Activated CD4-positive, alpha-beta T cell treated with anti-CD3 and anti-CD28 coated beads, Interleukin-2, amount 10 ng/mL, durations not matched to agents 24 days and 14 days (primary cell): ENCODE measurements around the gene TEX30. TPM values are rescaled to one million over a fixed set of nuclear protein-coding genes. Genes with fewer than 3 reads are reported as not detected.

Experiments
- DNase-seq: peaks from one replicate; pipeline ENCODE4 v3.0.0; 2022
- H3K27ac Mint-ChIP-seq: one replicate; pipeline ENCODE4 v1.8.0; 2022; ENCODE audit warnings: mild to moderate bottlenecking, mixed read lengths
- H3K27me3 Mint-ChIP-seq: one replicate; pipeline ENCODE4 v1.8.0; 2022; ENCODE audit warnings: mixed read lengths
- H3K36me3 Mint-ChIP-seq: one replicate; pipeline ENCODE4 v1.8.0; 2022; ENCODE audit warnings: low read depth, mild to moderate bottlenecking, mixed read lengths
- H3K4me1 Mint-ChIP-seq: one replicate; pipeline ENCODE4 v1.8.0; 2021; ENCODE audit warnings: mixed read lengths
- H3K4me3 Mint-ChIP-seq: one replicate; pipeline ENCODE4 v1.8.0; 2022; ENCODE audit warnings: mild to moderate bottlenecking, moderate library complexity, mixed read lengths
- H3K9me3 Mint-ChIP-seq: one replicate; pipeline ENCODE4 v1.8.0; 2021; ENCODE audit warnings: mixed read lengths
- intact Hi-C: fragments of 100-400 bp; cut with micrococcal nuclease; formaldehyde crosslinking; loops from one replicate; pipeline ENCODE4 v1.15.1; 2023
- total RNA-seq: library from RNA; stranded (reverse); gene quantifications from 2 replicates; pipeline ENCODE4 v1.2.3, GENCODE V29; 2022

TEX30 gene
- total RNA-seq, 1 donor from 2014 or later: 65.6 TPM

DNA sequence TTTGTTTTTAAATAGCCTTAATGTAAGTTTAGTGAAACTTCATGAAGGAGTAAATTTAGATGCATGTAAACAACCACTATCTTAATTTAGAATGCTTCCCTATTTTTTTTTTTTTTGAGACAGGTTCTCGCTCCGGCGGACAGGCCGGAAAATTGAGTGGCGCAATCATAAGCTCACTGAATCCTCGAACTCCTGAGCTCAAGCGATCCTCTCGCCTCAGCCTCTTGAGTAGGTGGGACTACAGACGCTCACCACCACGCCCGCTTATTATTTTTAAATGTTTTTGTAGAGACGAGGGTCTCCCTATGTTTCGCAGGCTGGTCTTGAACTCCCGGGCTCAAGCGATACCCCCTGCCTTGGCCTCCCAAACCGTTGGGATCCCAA, 1.6 kb downstream of the TEX30 start:
- Mint-ChIP-seq H3K27ac (no peak overlapping the region), H3K4me1 (peaks cover 48% of the 10 kb centered on the region), H3K9me3 (no peaks in the 10 kb centered on the region), H3K36me3 (peaks cover 33% of the 10 kb centered on the region), H3K4me3 (peak overlapping the region; percentile 87), H3K27me3 (no peaks in the 10 kb centered on the region)
- intact Hi-C loops: loop anchor here (10.0 kb wide), 1 partner anchor 377 kb away; no protein-coding TSS in a partner anchor
- no peak for DNase-seq

- peak overlapping the region; percentile 31 for H3K27ac Mint-ChIP-seq
Measured at GRCh38 chr13:102771298-102772041, 2.1 kb downstream of the TEX30 start.

GRCh38 chr13:102770435-102770834, 3.2 kb downstream of the TEX30 start:
- Mint-ChIP-seq H3K27me3 (no peaks in the 10 kb centered on the region), H3K4me3 (peak overlapping the region; percentile 45), H3K4me1 (peaks cover 42% of the 10 kb centered on the region), H3K9me3 (no peaks in the 10 kb centered on the region), H3K36me3 (peaks cover 37% of the 10 kb centered on the region), H3K27ac (peak overlapping the region; percentile 10)
- peak; percentile 48 for DNase-seq
- intact Hi-C loops: loop anchor here (10.0 kb wide), 1 partner anchor 376 kb away; no protein-coding TSS in a partner anchor

More at GRCh38 chr13:102771298-102772041, 2.1 kb downstream of the TEX30 start:
- no peaks in the 10 kb centered on the region for H3K9me3 Mint-ChIP-seq
- intact Hi-C loops: loop anchor here (10.0 kb wide), 1 partner anchor 377 kb away; no protein-coding TSS in a partner anchor
- DNase-seq: peak; percentile 57
- peaks cover 46% of the 10 kb centered on the region for H3K4me1 Mint-ChIP-seq
- peak overlapping the region; percentile 87 for H3K4me3 Mint-ChIP-seq
- no peaks in the 10 kb centered on the region for H3K27me3 Mint-ChIP-seq
- peaks cover 34% of the 10 kb centered on the region for H3K36me3 Mint-ChIP-seq

DNA sequence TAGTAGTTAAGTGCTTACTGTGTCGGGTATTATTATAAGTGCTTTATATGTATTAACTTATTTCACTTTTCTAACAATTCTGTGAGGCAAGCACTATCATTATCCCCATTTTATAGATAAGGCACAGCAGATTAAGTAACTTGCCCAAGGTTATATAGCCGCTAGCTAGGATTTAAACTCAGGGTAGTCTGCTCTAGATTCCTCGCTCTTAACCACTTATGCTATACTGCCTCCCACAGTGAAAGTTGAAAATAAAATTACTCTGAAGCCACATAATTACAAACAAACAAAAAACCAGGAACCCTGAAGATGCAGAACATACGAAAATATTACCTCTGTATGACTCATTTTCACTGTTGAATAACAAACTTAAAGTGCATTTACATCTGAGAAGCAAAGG, 3.9 kb downstream of the TEX30 start:
- Mint-ChIP-seq H3K4me1 (peaks cover 37% of the 10 kb centered on the region), H3K36me3 (peaks cover 37% of the 10 kb centered on the region)

GRCh38 chr13:102768909-102769308, 4.7 kb downstream of the TEX30 start:
- DNase-seq: no peak
- Mint-ChIP-seq H3K27me3 (no peaks in the 10 kb centered on the region), H3K36me3 (peaks cover 37% of the 10 kb centered on the region), H3K4me3 (no peak overlapping the region), H3K27ac (no peak overlapping the region), H3K4me1 (peaks cover 29% of the 10 kb centered on the region), H3K9me3 (no peaks in the 10 kb centered on the region)
- intact Hi-C loops: no loop called here

More for the DNA sequence above, 3.9 kb downstream of the TEX30 start:
- intact Hi-C loops: loop anchor here (10.0 kb wide), 1 partner anchor 375 kb away; no protein-coding TSS in a partner anchor
- no peak overlapping the region for H3K27ac Mint-ChIP-seq
- H3K9me3 Mint-ChIP-seq: no peaks in the 10 kb centered on the region
- no peak for DNase-seq
- no peak overlapping the region for H3K4me3 Mint-ChIP-seq
- H3K27me3 Mint-ChIP-seq: no peaks in the 10 kb centered on the region

DNA sequence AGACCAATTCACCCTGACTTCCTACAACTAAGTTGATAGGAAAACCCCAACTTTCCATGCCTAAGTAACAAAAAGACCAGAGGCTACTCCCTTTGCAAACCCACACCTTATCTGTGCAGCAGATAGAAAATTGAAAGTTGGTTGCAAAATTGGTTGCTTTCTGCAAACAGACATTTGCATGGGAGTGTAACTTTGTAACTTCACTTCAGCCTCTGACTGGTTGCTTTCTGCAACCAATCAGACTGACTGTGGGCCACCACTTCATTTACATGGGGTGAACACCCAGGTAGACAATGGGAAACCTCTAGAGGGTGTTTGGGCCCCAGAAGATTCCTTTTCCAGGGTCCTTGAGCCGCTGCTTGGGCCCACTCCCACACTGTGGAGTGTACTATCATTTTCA, 9.8 kb downstream of the TEX30 start:
- peaks cover 15% of the 10 kb centered on the region for H3K36me3 Mint-ChIP-seq
- H3K27ac Mint-ChIP-seq: no peak overlapping the region
- DNase-seq: no peak
- H3K27me3 Mint-ChIP-seq: no peaks in the 10 kb centered on the region
- no peaks in the 10 kb centered on the region for H3K9me3 Mint-ChIP-seq
- intact Hi-C loops: no loop called here
- H3K4me3 Mint-ChIP-seq: no peak overlapping the region
- no peaks in the 10 kb centered on the region for H3K4me1 Mint-ChIP-seq

- no peaks in the 10 kb centered on the region for H3K9me3 Mint-ChIP-seq
- H3K36me3 Mint-ChIP-seq: no peaks in the 10 kb centered on the region
- no peak overlapping the region for H3K4me3 Mint-ChIP-seq
- no peaks in the 10 kb centered on the region for H3K4me1 Mint-ChIP-seq
- no peak for DNase-seq
- no peaks in the 10 kb centered on the region for H3K27me3 Mint-ChIP-seq
- H3K27ac Mint-ChIP-seq: no peak overlapping the region
- intact Hi-C loops: no loop called here
Measured at GRCh38 chr13:102761071-102761470, 12.5 kb downstream of the TEX30 start.

DNA sequence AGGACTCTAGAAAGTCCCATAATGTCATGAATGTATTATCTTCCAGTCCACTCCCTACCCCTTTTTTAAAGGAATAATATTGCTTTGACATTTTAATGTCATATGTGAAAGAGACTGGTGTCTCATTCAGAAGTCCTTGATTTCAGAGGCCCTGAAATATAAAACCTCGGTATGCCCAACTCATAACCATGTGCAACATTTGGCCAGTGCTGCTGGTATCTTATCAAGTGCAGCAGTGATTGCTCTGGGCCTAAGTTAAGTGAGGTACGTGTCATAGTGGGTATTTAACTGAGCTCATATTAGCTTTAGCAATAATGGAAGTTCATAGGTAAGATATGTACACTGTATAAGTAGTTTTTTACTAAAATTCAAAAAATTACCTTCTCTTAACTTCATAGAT, 14.7 kb downstream of the TEX30 start:
- Mint-ChIP-seq H3K27me3 (no peaks in the 10 kb centered on the region), H3K4me3 (no peak overlapping the region), H3K4me1 (no peaks in the 10 kb centered on the region), H3K36me3 (no peaks in the 10 kb centered on the region), H3K27ac (no peak overlapping the region), H3K9me3 (no peaks in the 10 kb centered on the region)
- no peak for DNase-seq
- intact Hi-C loops: no loop called here

DNA sequence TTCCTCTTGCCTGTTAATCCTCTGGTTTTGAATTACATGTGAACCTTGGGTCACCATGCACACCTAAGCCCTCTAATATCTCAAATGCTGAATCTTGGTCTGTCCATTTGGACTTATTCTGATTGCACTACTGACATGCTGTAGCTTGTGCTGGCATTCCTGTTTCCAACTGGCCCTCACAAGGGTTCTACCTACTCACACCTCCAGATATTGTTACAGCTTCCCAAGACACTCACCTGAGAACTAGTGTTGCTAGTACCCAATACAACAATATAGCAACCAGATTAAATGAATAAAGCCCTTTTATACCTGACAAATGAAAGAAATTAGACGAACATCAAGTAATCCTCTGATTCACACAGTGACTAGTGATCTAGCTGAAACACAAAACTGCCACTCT, 16.6 kb downstream of the TEX30 start:
- H3K4me3 Mint-ChIP-seq: no peak overlapping the region
- no peaks in the 10 kb centered on the region for H3K9me3 Mint-ChIP-seq
- no peaks in the 10 kb centered on the region for H3K36me3 Mint-ChIP-seq
- no peaks in the 10 kb centered on the region for H3K27me3 Mint-ChIP-seq
- no peak overlapping the region for H3K27ac Mint-ChIP-seq
- DNase-seq: no peak
- intact Hi-C loops: no loop called here
- no peaks in the 10 kb centered on the region for H3K4me1 Mint-ChIP-seq

- H3K4me3 Mint-ChIP-seq: no peak overlapping the region
- H3K27ac Mint-ChIP-seq: no peak overlapping the region
- intact Hi-C loops: no loop called here
- H3K9me3 Mint-ChIP-seq: peaks cover 13% of the 10 kb centered on the region
- peaks cover 20% of the 10 kb centered on the region for H3K27me3 Mint-ChIP-seq
- DNase-seq: no peak
- no peaks in the 10 kb centered on the region for H3K4me1 Mint-ChIP-seq
- H3K36me3 Mint-ChIP-seq: peaks cover 1% of the 10 kb centered on the region
Measured at GRCh38 chr13:102751886-102752285, 21.7 kb downstream of the TEX30 start.

GRCh38 chr13:102742506-102742905, 31.1 kb downstream of the TEX30 start:
- Mint-ChIP-seq H3K9me3 (peaks cover 18% of the 10 kb centered on the region), H3K27me3 (peaks cover 49% of the 10 kb centered on the region), H3K4me3 (no peak overlapping the region), H3K27ac (no peak overlapping the region), H3K4me1 (no peaks in the 10 kb centered on the region), H3K36me3 (no peaks in the 10 kb centered on the region)
- intact Hi-C loops: no loop called here
- no peak for DNase-seq

GRCh38 chr13:102742101-102742500, 31.5 kb downstream of the TEX30 start:
- Mint-ChIP-seq H3K36me3 (no peaks in the 10 kb centered on the region), H3K9me3 (peaks cover 17% of the 10 kb centered on the region), H3K4me3 (no peak overlapping the region), H3K27me3 (peaks cover 48% of the 10 kb centered on the region), H3K4me1 (no peaks in the 10 kb centered on the region), H3K27ac (no peak overlapping the region)
- no peak for DNase-seq
- intact Hi-C loops: no loop called here

- Mint-ChIP-seq H3K4me3 (no peak overlapping the region), H3K27me3 (peaks cover 30% of the 10 kb centered on the region), H3K36me3 (no peaks in the 10 kb centered on the region), H3K27ac (no peak overlapping the region), H3K4me1 (peaks cover 3% of the 10 kb centered on the region), H3K9me3 (no peaks in the 10 kb centered on the region)
- no peak for DNase-seq
- intact Hi-C loops: no loop called here
Measured at GRCh38 chr13:102729560-102730270, 43.9 kb downstream of the TEX30 start.

DNA sequence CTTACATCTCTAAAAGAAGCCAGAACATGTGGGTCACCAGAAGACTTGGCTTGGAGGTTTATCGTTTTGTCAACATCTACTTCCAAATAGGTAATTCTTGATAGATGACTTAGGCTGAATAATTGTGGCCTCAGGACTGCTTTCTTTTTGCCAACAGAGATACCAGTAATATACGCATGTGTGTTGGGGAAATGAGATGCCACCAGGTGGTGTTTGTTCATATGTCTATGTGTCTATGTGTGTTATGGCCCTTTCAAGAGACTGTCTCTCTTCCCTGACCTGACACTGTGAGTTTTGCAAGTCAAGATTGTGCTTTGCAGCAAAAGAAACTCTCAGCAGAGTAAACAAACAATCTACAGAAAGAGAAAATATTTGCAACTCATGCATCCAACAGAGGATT, 47.2 kb downstream of the TEX30 start:
- intact Hi-C loops: loop anchor here (1.0 kb wide), 2 partner anchors 74 to 121 kb away; no protein-coding TSS in a partner anchor

More for the DNA sequence above, 47.2 kb downstream of the TEX30 start:
- DNase-seq: peak; percentile 72
- Mint-ChIP-seq H3K4me1 (peaks cover 3% of the 10 kb centered on the region), H3K27me3 (peaks cover 36% of the 10 kb centered on the region), H3K4me3 (no peak overlapping the region), H3K9me3 (no peaks in the 10 kb centered on the region), H3K36me3 (no peaks in the 10 kb centered on the region), H3K27ac (no peak overlapping the region)
